ENCODE measurements around the gene PRR7. TPM values are rescaled to one million over a fixed set of nuclear protein-coding genes. Genes with fewer than 3 reads are reported as not detected.

Gene PRR7
- total RNA-seq, 1 experiment from 2014 or later, result 4.7 TPM

DNA sequence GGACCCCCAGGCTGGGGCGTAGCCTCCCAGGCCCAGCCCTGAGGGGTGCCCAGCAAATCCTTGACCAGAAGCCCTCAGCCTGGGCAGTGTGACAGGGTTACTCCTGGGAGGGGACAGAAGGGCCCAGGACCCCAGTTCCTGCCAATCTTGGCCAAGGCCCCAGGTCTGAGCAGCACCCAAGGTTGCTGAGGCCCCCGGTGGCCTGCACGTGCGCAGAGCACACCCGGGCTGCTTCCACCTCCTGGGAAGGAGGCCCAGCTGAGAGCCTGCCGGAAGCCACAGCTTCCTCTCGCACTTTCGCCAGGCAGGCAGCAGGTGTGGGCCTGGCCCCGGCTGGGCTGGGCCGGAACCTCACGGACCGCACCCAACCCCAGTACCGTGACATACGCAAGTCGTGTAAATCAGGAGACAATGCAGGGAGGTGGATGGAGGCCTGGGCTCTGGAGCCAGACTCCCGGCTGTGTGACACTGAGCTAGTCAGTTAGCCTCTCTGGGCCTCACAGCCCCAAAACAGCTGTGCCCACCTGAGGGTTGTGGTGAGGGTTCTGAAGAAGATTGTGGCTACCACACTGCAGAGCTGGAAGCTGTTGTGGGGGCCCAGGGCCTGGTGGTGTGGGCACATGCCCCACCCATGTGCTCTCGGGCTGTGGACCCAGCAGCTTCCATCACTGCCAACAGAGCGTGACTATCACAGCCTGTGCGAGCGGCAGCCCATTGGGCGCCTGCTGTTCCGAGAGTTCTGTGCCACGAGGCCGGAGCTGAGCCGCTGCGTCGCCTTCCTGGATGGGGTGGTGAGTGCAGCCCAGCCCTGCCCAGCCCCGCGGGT, 15.1 kb upstream of the PRR7 start:
- DNase-seq, result no peak
- H3K36me3 Mint-ChIP-seq (ENCODE audit: insufficient read depth, unreplicated experiment), result peaks cover 17% of the 10 kb centered on the region
- H3K4me1 ChIP-seq, result peaks cover 11% of the 10 kb centered on the region
- H3K9me3 ChIP-seq, result no peaks in the 10 kb centered on the region
- ChIA-PET POLR2A (interaction anchor here (0.5 kb wide), 1 partner anchor 61 kb away, joined by 4 read pairs; no protein-coding TSS in a partner anchor), CTCF (interaction anchor here (1.0 kb wide), 1 partner anchor 27 kb away, joined by 6 read pairs; no protein-coding TSS in a partner anchor)
- no TSS peak for BruUV-seq (replicated peaks)
- no peaks in the 10 kb centered on the region for H3K27me3 Mint-ChIP-seq (ENCODE audit: insufficient read depth, unreplicated experiment)
- TF ChIP-seq CTCF (IDR thresholded peaks at IDR 0.05; ENCODE audit: insufficient read depth in 1 of 2, low read depth in 1 of 2, low read length in 1 of 2, severe bottlenecking in 1 of 2, unreplicated experiment in 1 of 2), result no peak
- intact Hi-C loops (cut with micrococcal nuclease; ENCODE audit: unreplicated experiment), result no loop called here
- H3K4me1 Mint-ChIP-seq (ENCODE audit: low read depth, unreplicated experiment), result no peaks in the 10 kb centered on the region
- H3K4me3 Mint-ChIP-seq (ENCODE audit: unreplicated experiment), result no peak overlapping the region
- H3K27me3 ChIP-seq (replicated peaks; ENCODE audit: control insufficient read depth, insufficient read depth, low read length), result no peaks in the 10 kb centered on the region
- H3K9me3 Mint-ChIP-seq (ENCODE audit: unreplicated experiment), result no peaks in the 10 kb centered on the region
- H3K36me3 ChIP-seq (ENCODE audit: control insufficient read depth, insufficient read depth, low read length), result peaks cover 5% of the 10 kb centered on the region
- no peak overlapping the region for H3K4me3 ChIP-seq (ENCODE audit: low read depth, low read length)
- no peak overlapping the region for H3K27ac Mint-ChIP-seq (ENCODE audit: unreplicated experiment)

- intact Hi-C loops (cut with micrococcal nuclease; ENCODE audit: unreplicated experiment), result no loop called here
- no peak overlapping the region for H3K4me3 Mint-ChIP-seq (ENCODE audit: unreplicated experiment)
- no peaks in the 10 kb centered on the region for H3K27me3 Mint-ChIP-seq (ENCODE audit: insufficient read depth, unreplicated experiment)
- H3K27me3 ChIP-seq (replicated peaks; ENCODE audit: control insufficient read depth, insufficient read depth, low read length), result no peaks in the 10 kb centered on the region
- no peak for TF ChIP-seq CTCF (IDR thresholded peaks at IDR 0.05; ENCODE audit: insufficient read depth in 1 of 2, low read depth in 1 of 2, low read length in 1 of 2, severe bottlenecking in 1 of 2, unreplicated experiment in 1 of 2)
- POLR2A ChIA-PET, result no interaction called here
- DNase-seq, result no peak
- peaks cover 12% of the 10 kb centered on the region for H3K4me1 ChIP-seq
- BruUV-seq (replicated peaks), result no TSS peak
- peaks cover 5% of the 10 kb centered on the region for H3K36me3 ChIP-seq (ENCODE audit: control insufficient read depth, insufficient read depth, low read length)
- no peaks in the 10 kb centered on the region for H3K9me3 ChIP-seq
- H3K4me1 Mint-ChIP-seq (ENCODE audit: low read depth, unreplicated experiment), result no peaks in the 10 kb centered on the region
- no peaks in the 10 kb centered on the region for H3K9me3 Mint-ChIP-seq (ENCODE audit: unreplicated experiment)
- CTCF ChIA-PET, result no interaction called here
- no peak overlapping the region for H3K27ac Mint-ChIP-seq (ENCODE audit: unreplicated experiment)
- peaks cover 22% of the 10 kb centered on the region for H3K36me3 Mint-ChIP-seq (ENCODE audit: insufficient read depth, unreplicated experiment)
- no peak overlapping the region for H3K4me3 ChIP-seq (ENCODE audit: low read depth, low read length)
These were observed 14.3 kb upstream of the PRR7 start for GRCh38 chr5:177432143-177432838.

DNA sequence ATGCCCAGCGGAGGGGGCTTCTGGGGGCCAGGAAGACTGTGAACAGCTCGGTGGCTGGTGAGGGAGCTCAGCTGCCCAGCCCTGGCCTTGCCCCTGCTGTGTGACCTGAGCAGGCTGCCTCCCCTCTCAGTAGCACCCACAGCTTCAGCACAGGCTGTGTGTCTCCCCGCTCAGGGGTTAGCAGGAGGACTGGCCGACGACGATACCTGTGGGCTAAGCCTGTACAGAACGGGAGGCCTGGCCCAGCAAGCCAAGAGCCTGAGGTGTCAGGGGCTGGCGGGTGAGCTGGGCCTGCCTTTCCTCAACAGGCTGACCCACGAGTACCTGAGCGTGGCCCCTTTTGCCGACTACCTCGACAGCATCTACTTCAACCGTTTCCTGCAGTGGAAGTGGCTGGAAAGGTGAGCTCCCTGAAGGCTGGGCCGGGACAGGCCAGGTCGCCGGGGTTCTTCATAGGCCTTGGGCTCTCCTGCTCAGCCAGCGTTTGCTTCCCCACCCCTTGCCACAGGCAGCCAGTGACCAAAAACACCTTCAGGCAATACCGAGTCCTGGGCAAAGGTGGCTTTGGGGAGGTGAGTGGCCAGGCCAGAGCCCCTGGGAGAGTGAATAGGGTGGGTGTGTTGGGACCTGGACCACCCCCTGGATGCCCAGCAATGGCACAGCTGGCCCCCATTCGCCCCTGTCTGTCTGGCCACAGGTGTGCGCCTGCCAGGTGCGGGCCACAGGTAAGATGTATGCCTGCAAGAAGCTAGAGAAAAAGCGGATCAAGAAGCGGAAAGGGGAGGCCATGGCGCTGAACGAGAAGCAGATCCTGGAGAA, 13.6 kb upstream of the PRR7 start:
- Mint-ChIP-seq H3K4me1 (ENCODE audit: low read depth, unreplicated experiment) (no peaks in the 10 kb centered on the region), H3K9me3 (ENCODE audit: unreplicated experiment) (no peaks in the 10 kb centered on the region), H3K36me3 (ENCODE audit: insufficient read depth, unreplicated experiment) (peaks cover 30% of the 10 kb centered on the region), H3K4me3 (ENCODE audit: unreplicated experiment) (no peak overlapping the region), H3K27ac (ENCODE audit: unreplicated experiment) (no peak overlapping the region), H3K27me3 (ENCODE audit: insufficient read depth, unreplicated experiment) (no peaks in the 10 kb centered on the region)
- Histone ChIP-seq H3K27me3 (replicated peaks; ENCODE audit: control insufficient read depth, insufficient read depth, low read length) (no peaks in the 10 kb centered on the region), H3K36me3 (ENCODE audit: control insufficient read depth, insufficient read depth, low read length) (peaks cover 5% of the 10 kb centered on the region), H3K9me3 (no peaks in the 10 kb centered on the region), H3K4me1 (peaks cover 7% of the 10 kb centered on the region), H3K4me3 (ENCODE audit: low read depth, low read length) (no peak overlapping the region)
- POLR2A ChIA-PET, result no interaction called here
- no peak for TF ChIP-seq CTCF (IDR thresholded peaks at IDR 0.05; ENCODE audit: insufficient read depth in 1 of 2, low read depth in 1 of 2, low read length in 1 of 2, severe bottlenecking in 1 of 2, unreplicated experiment in 1 of 2)
- intact Hi-C loops (cut with micrococcal nuclease; ENCODE audit: unreplicated experiment), result no loop called here
- no peak for DNase-seq
- CTCF ChIA-PET, result no interaction called here
- BruUV-seq (replicated peaks), result no TSS peak
